Esophagus (tissue), 2 donors: Measurements from ENCODE around the gene UNC13A. TPM values are rescaled to one million over a fixed set of nuclear protein-coding genes. Genes with fewer than 3 reads are reported as not detected.

ENCODE experiments used
- H3K27ac ChIP-seq, 2 donors: one replicate each; pipeline ENCODE4 v1.5.1; 2013; ENCODE audit warnings: low read depth in 2 of 2, mild to moderate bottlenecking in 2 of 2, inconsistent platforms in 1 of 2, low read length in 1 of 2, moderate library complexity in 1 of 2
- H3K27me3 ChIP-seq, 2 donors: one replicate each; pipeline ENCODE4 v1.6.1; 2013; ENCODE audit warnings: low read length in 2 of 2, control low read depth in 1 of 2, mild to moderate bottlenecking in 1 of 2; ENCODE audit not compliant: insufficient read depth in 2 of 2, control insufficient read depth in 1 of 2
- H3K36me3 ChIP-seq, 2 donors: one replicate each; pipeline ENCODE4 v1.6.1; 2013; ENCODE audit warnings: low read length in 1 of 2; ENCODE audit not compliant: control insufficient read depth in 2 of 2, insufficient read depth in 2 of 2
- H3K4me1 ChIP-seq, 2 donors: one replicate each; pipeline ENCODE4 v1.6.1; 2013; ENCODE audit warnings: low read length in 1 of 2; ENCODE audit not compliant: control insufficient read depth in 2 of 2, insufficient read depth in 2 of 2
- H3K4me3 ChIP-seq, 2 donors: one replicate each; pipeline ENCODE4 v1.5.1; 2013; ENCODE audit warnings: low read length in 2 of 2, mild to moderate bottlenecking in 2 of 2, low read depth in 1 of 2, moderate library complexity in 1 of 2
- H3K9me3 ChIP-seq, 2 donors: one replicate each; pipeline ENCODE4 v1.6.1; 2013; ENCODE audit warnings: mild to moderate bottlenecking in 2 of 2, low read depth in 1 of 2, low read length in 1 of 2, moderate library complexity in 1 of 2; ENCODE audit not compliant: control insufficient read depth in 2 of 2, insufficient read depth in 1 of 2
- WGBS, 2 donors: extraction: QIAGEN DNeasy Blood & Tissue Kit; methylation state at CpG; one replicate each; pipeline ENCODE4 v1.1.7; 2013; 5-methylcytosine and 5-hydroxymethylcytosine counted together
- polyA plus RNA-seq, 2 donors: library from polyadenylated mRNA; stranded (reverse); fragments of 200-250 nt; gene quantifications; one replicate each; pipeline ENCODE4 v1.2.3, GENCODE V29; 2013
- donor health status: healthy with polysubstance abuse.
- donor health status: Bipolar disorder and iron deficiency.

Gene UNC13A
- polyA plus RNA-seq, 2 donors, result 0.02 to 0.04 TPM

DNA sequence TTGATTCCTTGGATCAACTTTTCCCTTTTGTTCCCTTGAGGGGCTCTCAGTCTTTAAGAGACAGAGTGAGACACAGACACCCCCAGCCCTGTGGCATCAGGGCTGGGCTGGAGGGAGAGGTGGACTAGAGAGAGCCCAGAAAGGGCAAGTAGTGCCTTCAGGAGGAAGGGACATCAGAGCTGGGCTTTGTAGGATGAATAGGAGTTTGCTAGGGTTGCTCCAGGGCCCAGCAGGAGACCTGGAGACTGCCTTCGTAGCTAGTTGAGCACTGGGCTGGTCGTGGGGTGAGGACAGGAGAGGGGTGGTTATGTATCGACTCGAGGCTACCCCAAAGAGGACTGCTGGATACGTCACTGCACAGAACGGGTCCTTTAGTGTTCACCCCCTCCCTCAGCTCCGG is 36.5 kb upstream of the UNC13A start:
- WGBS, 2 donors, result 95 to 98% methylated on average over 7 of the region's 7 CpGs

DNA sequence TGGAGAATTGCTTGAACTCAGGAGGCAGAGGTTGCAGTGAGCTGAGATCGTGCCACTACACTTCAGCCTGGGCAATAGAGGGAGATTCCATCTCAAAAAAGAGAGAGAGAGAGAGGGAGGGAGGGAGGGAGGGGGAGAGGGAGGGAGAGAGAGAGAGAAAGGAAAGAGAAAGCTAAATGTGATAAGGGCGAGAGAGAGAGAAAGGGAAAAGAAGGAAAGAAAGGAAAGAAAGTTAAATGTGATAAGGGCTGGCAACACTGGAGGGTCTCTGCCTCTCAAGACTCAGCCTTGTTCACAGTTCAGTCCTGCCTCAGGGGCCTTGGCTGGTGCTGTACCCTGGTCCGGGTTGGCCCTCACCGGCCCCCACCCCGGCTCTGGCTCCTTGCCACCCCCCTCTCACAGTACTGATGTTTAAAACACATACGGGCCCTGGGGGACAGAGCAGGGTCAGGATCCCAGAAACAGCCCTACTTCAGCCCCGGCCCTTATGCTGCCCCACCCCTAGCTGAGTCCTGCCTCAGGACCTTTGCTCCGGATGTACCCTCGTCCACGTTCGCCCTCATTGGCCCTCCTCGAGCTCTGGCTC is 34.6 kb upstream of the UNC13A start:
- Histone ChIP-seq H3K4me1 (peaks cover 4 to 16% of the 10 kb centered on the region in 2 donors), H3K27me3 (no peaks in the 10 kb centered on the region), H3K4me3 (no peak overlapping the region), H3K36me3 (peaks cover 0 to 28% of the 10 kb centered on the region in 2 donors), H3K27ac (no peak overlapping the region), H3K9me3 (no peaks in the 10 kb centered on the region)
- WGBS, 2 donors, result 84 to 90% methylated on average over 9 to 12 of the region's 12 CpGs

More for the DNA sequence above, 36.5 kb upstream of the UNC13A start:
- Histone ChIP-seq H3K27me3 (no peaks in the 10 kb centered on the region), H3K4me3 (no peak overlapping the region), H3K27ac (no peak overlapping the region), H3K4me1 (peaks cover 4 to 12% of the 10 kb centered on the region in 2 donors), H3K36me3 (peaks cover 0 to 33% of the 10 kb centered on the region in 2 donors), H3K9me3 (no peaks in the 10 kb centered on the region)

DNA sequence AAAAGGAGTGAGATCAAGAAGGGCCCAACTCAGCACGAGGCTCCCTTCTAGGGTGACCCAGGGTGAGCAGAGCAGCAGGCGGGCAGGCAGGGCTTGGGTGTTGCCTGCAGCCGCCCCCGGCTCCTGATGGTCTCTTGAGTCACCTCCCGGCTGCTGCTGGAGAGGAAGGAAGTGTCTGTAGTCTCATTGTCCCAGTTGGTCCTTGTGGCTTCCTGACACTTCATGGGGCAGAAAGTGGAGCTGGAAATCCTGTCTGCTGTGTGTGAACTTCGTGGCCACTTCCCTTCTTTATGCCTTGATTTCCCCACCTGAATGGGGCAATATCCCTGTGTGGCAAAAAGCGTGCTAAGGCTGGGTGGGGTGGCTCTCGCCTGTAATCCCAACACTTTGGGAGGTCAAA is 33.7 kb upstream of the UNC13A start:
- no peak overlapping the region for H3K4me3 ChIP-seq
- H3K4me1 ChIP-seq, result peaks cover 4 to 16% of the 10 kb centered on the region in 2 donors
- WGBS, 2 donors, result 47 to 58% methylated on average over 8 of the region's 8 CpGs
- no peak overlapping the region for H3K27ac ChIP-seq
- no peaks in the 10 kb centered on the region for H3K9me3 ChIP-seq
- peaks cover 0 to 19% of the 10 kb centered on the region in 2 donors for H3K36me3 ChIP-seq
- H3K27me3 ChIP-seq, result no peaks in the 10 kb centered on the region

DNA sequence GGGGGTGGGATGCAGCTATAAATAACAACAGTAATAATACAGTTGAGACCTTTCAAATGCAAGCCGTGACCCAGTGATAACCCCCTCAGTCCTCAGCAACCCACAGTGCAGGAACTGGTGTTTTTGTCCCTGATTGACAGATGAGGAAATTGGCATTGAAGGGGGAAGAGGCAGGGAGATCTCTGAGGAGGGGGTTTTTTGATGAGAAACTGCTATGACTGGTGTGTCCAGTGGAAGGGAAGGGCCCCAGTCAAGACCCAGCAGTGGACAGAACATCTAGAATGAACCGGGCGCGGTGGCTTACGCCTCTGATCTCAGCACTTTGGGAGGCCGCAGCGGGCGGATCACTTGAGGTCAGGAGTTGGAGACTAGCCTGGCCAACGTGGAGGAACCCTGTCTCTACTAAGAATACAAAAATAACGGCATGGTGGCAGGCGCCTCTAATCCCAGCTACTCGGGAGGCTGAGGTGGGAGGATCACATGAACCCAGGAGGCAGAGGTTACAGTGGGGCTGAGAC is 33.0 kb upstream of the UNC13A start:
- Histone ChIP-seq H3K36me3 (peaks cover 0 to 13% of the 10 kb centered on the region in 2 donors), H3K4me3 (no peak overlapping the region), H3K27me3 (no peaks in the 10 kb centered on the region), H3K9me3 (no peaks in the 10 kb centered on the region), H3K4me1 (peaks cover 4 to 16% of the 10 kb centered on the region in 2 donors), H3K27ac (no peak overlapping the region)
- 71 to 79% methylated on average over 12 of the region's 12 CpGs for WGBS, 2 donors

DNA sequence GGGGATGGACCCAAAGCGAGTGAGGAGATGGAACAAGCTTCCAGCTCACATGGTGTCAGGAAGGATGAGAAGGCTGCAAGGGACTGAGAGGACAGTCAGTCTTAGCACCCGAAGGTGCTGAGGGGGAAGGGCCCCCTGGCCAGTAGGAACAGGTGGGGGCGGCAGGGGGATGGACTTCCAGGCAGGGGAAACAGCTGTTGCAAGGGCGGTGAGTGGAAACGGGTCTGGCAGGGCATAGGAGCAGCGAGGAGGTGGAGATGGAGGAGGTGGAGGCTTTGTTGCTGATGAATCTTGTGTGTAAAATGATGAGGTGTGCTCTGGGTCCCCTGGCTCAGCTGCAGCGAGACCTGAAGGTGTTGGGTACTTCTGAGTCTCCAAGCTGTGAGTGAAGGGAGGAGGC is 32.3 kb upstream of the UNC13A start:
- H3K4me1 ChIP-seq, result peaks cover 4 to 16% of the 10 kb centered on the region in 2 donors
- H3K4me3 ChIP-seq, result peak overlapping the region; percentile 73 to 74
- no peaks in the 10 kb centered on the region for H3K9me3 ChIP-seq
- no peak overlapping the region for H3K27ac ChIP-seq
- 17 to 23% methylated on average over 7 of the region's 7 CpGs for WGBS, 2 donors
- H3K36me3 ChIP-seq, result peaks cover 0 to 6% of the 10 kb centered on the region in 2 donors
- no peaks in the 10 kb centered on the region for H3K27me3 ChIP-seq

DNA sequence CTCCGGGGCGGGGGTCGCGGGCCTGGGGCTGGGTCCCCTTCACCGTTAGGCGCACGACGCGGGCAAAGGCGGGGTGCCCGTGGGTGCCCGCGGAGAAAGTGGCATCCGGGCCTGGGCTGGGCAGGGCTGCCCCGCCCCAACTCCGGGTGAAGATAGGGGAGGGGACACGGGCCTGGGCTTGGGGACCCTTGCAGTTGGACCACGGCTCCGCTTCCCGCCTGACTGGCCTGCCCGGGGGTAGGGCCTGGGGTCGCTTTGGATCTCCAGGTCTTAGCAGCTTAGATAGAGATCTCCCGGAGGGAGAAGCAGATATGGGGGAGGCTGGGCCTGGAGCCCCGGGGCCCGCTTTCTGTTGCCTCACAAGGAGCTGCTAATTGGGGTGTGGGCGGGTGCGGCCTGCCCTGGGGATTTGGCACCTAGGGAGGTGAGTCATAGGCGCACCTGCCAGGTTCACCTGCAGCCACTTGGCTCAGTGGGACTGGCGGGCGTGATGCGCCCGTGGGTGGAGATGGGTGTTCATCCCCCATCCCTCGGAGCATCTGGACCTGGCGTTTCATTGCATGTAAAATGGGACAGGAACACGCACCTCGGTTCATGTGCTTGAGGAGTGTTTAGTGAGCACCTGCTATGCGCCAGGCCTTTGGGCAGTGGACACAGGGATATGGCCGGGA is 31.7 kb upstream of the UNC13A start:
- H3K4me3 ChIP-seq, result peak overlapping the region; percentile 73 to 74
- 2 to 3% methylated on average over 31 to 38 of the region's 38 CpGs for WGBS, 2 donors
- no peaks in the 10 kb centered on the region for H3K9me3 ChIP-seq
- peaks cover 0 to under 1% of the 10 kb centered on the region in 2 donors for H3K36me3 ChIP-seq
- H3K27me3 ChIP-seq, result no peaks in the 10 kb centered on the region
- H3K4me1 ChIP-seq, result peaks cover 4 to 16% of the 10 kb centered on the region in 2 donors
- H3K27ac ChIP-seq, result peak overlapping the region; percentile 60 to 83

DNA sequence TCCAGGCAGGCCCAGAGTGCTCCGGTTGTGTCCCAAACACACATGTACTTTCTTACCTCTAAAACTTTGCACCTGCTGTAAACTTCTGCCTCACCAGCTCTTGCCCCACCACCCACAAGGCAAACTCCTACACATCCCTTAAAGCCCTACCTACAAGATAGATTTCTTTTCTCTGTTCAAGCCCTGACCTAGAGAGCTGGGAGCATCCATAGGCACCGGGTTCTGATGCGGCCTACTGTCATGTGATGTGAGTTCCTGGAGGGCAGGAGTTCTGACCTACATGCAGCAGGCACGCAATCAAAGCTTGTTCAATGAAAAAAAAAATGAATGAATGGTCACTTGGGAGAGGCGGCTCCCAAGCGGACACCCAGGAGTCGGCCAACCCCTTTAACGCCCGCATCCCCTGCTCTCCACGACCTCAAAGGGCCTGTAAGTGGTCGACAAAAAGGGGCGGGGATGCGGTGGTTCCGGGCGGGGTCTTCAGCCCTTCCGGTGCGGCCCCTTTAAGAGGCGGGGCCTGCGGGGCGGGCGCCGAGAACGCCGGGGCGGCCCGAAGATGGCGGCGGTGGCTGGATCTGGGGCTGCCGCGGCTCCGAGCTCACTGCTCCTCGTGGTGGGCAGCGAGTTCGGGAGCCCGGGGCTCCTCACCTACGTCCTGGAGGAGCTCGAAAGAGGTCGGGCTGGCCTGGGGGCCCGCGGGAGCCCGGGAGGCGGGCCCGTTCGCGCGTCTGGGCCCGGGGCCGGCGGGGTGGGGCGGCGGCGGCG is 31.0 kb upstream of the UNC13A start, which contains the start of gene MAP1S:
Gene MAP1S (plus strand): TSS at position 534 of the 765 bp plus-strand sequence. CDS start 23 bp downstream, at position 557.
- Histone ChIP-seq H3K4me1 (peaks cover 4 to 16% of the 10 kb centered on the region in 2 donors), H3K36me3 (no peaks in the 10 kb centered on the region), H3K27ac (peak within 1 kb of the TSS; percentile 60 to 83), H3K9me3 (no peaks in the 10 kb centered on the region), H3K4me3 (peak within 1 kb of the TSS; percentile 73 to 74), H3K27me3 (no peaks in the 10 kb centered on the region)
- WGBS, 2 donors, result 3% methylated on average over 42 to 53 of the region's 53 CpGs

DNA sequence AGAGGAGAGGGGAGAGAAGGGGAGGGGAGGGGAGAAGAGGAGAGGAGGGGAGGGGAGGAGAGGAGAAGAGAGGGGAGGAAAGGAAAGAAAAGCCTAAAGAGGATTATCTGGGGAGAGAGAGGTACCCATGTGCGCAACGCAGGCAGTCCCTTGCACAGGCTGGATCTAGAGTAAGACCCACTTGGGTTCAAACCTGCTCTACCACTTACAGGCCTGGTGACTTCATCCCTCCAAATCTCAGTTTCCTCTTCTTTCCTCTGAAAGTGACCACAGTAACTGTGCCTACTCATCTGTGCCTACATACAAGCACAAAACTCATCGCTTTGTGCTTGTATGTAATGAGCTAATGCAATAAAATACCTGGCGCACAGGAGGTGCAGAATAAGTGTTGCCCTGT is 30.4 kb upstream of the UNC13A start:
- Histone ChIP-seq H3K4me3 (no peak overlapping the region), H3K4me1 (peaks cover 4 to 16% of the 10 kb centered on the region in 2 donors), H3K9me3 (no peaks in the 10 kb centered on the region), H3K27ac (no peak overlapping the region), H3K27me3 (no peaks in the 10 kb centered on the region), H3K36me3 (no peaks in the 10 kb centered on the region)
- WGBS, 2 donors, result 81 to 86% methylated on average over 4 of the region's 4 CpGs

DNA sequence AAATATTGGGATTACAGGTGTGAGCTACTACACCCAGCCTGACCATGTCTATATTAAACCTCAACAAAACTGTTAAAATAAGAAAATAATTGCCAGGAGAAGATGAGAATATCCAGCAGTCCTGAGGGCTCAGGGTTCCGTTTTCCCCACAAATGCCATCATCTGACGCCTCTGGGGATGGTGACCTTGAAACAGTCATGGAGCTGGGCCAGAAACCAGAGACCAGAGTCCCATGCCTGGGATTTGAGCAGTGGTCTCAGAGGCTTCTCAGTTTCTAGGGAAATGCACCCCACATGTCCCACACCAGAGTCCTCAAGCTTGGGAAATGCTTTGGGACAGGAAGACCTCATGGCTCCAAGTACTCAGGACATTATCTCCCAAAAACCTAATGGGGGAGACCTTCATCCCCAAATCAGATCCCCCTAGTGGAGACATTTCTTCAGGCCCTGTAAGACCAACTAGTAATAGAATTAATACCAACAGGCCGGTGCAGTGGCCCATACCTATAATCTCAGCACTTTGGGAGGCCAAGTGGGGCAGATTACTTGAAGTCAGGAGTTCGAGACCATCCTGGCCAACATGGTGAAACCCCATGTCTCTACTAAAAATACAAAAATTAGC is 28.3 kb upstream of the UNC13A start:
- H3K36me3 ChIP-seq, result no peaks in the 10 kb centered on the region
- H3K27me3 ChIP-seq, result no peaks in the 10 kb centered on the region
- H3K4me3 ChIP-seq, result no peak overlapping the region
- peaks cover 4 to 14% of the 10 kb centered on the region in 2 donors for H3K4me1 ChIP-seq
- H3K27ac ChIP-seq, result no peak overlapping the region
- H3K9me3 ChIP-seq, result no peaks in the 10 kb centered on the region
- WGBS, 2 donors, result 60 to 66% methylated on average over 4 of the region's 4 CpGs
